Lung (tissue), 12 donors: Measurements from ENCODE around the gene FAM120B. TPM values are rescaled to one million over a fixed set of nuclear protein-coding genes. Genes with fewer than 3 reads are reported as not detected.
A peak's percentile ranks its signal among the peaks of the same experiment; 100 is the strongest.

Experiments
- ATAC-seq: fragments of 200-7000 bp; cut with Tn5 transposase; one replicate; pipeline ENCODE4 v1.9.1; 2020; ENCODE audit warnings: moderate number of reproducible peaks; ENCODE audit not compliant: insufficient read depth, low FRiP score
- DNase-seq, 3 donors: peaks; one replicate each; pipeline ENCODE4 v3.0.0-alpha.2; 2013 to 2017
- H3K27ac ChIP-seq, 2 donors: one replicate each; pipeline ENCODE4 v1.5.1; 2013; ENCODE audit warnings: mild to moderate bottlenecking in 2 of 2, moderate library complexity in 2 of 2, control low read depth in 1 of 2, inconsistent platforms in 1 of 2, low read depth in 1 of 2, low read length in 1 of 2
- H3K27me3 ChIP-seq, 3 donors: one replicate each; pipeline ENCODE4 v1.5.1; 2013; ENCODE audit warnings: low read length in 2 of 3; ENCODE audit not compliant: control insufficient read depth in 3 of 3, insufficient read depth in 3 of 3
- H3K36me3 ChIP-seq, 4 donors: one replicate each; pipeline ENCODE4 v1.5.1; 2013; ENCODE audit warnings: low read length in 4 of 4, mild to moderate bottlenecking in 1 of 4, moderate library complexity in 1 of 4; ENCODE audit not compliant: control insufficient read depth in 4 of 4, insufficient read depth in 4 of 4
- H3K4me1 ChIP-seq, 5 donors: one replicate each; pipeline ENCODE4 v1.5.1; 2013; ENCODE audit warnings: low read length in 5 of 5, mild to moderate bottlenecking in 2 of 5, moderate library complexity in 1 of 5; ENCODE audit not compliant: control insufficient read depth in 5 of 5, insufficient read depth in 5 of 5
- H3K4me3 ChIP-seq: one replicate; pipeline ENCODE4 v1.5.1; 2013; ENCODE audit warnings: mild to moderate bottlenecking, control low read depth, moderate library complexity
- H3K9ac ChIP-seq, 2 donors: one replicate each; pipeline ENCODE4 v1.5.1; 2013; ENCODE audit warnings: low read length in 2 of 2, control low read depth in 1 of 2; ENCODE audit not compliant: insufficient read depth in 1 of 2
- H3K9me3 ChIP-seq, 4 donors: one replicate each; pipeline ENCODE4 v1.5.1; 2013; ENCODE audit warnings: low read length in 3 of 4, mild to moderate bottlenecking in 1 of 4, moderate library complexity in 1 of 4; ENCODE audit not compliant: control insufficient read depth in 4 of 4, insufficient read depth in 3 of 4
- WGBS, 2 donors: extraction: QIAGEN DNeasy Blood & Tissue Kit; methylation state at CpG; one replicate each; pipeline ENCODE4 v1.1.7; 2013; 5-methylcytosine and 5-hydroxymethylcytosine counted together
- polyA plus RNA-seq, 2 donors: library from polyadenylated mRNA; stranded (reverse); fragments of 200-250 nt; gene quantifications; one replicate each; pipeline ENCODE4 v1.2.1, GENCODE V29; 2013
- total RNA-seq, 2 donors: library from RNA; depleted of rRNA in 1 of 2; stranded (reverse); fragments of >200 nt in 1 of 2; gene quantifications; one replicate each; pipeline ENCODE4 v1.2.1, GENCODE V29; 2014 to 2021
- TF ChIP-seq, protein P1 (sequence below): IDR thresholded peaks from 2 replicates; pipeline ENCODE4 v1.5.1; 2012; ENCODE audit warnings: mild to moderate bottlenecking; ENCODE audit errors: control extremely low read depth, extremely low read depth
- donor health status: control.
- donor health status: control.
- donor health status: Bipolar disorder and iron deficiency.
- donor health status: healthy.
- donor health status: DM: yes; HTN: yes; CAD: no.

FAM120B gene
- total and polyA plus RNA-seq, 4 donors: 8.5 to 35.6 (median 20.7) TPM

DNA sequence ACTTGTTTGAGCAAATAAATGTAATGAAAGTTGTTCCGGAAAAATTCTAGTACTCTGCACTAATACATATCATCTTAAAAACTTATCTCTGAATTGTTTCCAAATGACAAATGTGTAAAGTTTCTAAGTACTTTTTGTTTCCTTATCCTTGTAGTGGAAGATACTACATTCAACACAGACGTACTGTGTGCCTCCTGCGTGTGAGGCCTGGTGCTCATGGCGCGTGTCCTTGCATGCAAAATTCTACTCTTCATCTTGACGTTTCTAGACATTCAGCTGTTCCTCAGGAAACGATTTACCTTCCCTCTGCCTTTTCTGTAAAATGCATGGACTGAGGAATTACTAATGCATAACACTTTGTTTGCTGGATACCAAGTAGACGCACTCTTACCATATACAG, 27.1 kb upstream of the FAM120B start:
- DNase-seq: peak in 1 of 3 donors; percentile 4
- 88% methylated on average over 8 of the region's 8 CpGs for WGBS, 2 donors
- H3K27ac ChIP-seq: peak overlapping the region in 1 of 2 donors; percentile 17

GRCh38 chr6:170279977-170280688, 26.4 kb upstream of the FAM120B start:
- no peak overlapping the region for H3K9ac ChIP-seq
- no peak overlapping the region for H3K4me3 ChIP-seq
- peaks cover 0 to 11% (median 4%) of the 10 kb centered on the region in 4 donors for H3K36me3 ChIP-seq
- H3K27me3 ChIP-seq: peaks cover 0 to 13% (median 0%) of the 10 kb centered on the region in 3 donors
- TF ChIP-seq, protein P1, sequence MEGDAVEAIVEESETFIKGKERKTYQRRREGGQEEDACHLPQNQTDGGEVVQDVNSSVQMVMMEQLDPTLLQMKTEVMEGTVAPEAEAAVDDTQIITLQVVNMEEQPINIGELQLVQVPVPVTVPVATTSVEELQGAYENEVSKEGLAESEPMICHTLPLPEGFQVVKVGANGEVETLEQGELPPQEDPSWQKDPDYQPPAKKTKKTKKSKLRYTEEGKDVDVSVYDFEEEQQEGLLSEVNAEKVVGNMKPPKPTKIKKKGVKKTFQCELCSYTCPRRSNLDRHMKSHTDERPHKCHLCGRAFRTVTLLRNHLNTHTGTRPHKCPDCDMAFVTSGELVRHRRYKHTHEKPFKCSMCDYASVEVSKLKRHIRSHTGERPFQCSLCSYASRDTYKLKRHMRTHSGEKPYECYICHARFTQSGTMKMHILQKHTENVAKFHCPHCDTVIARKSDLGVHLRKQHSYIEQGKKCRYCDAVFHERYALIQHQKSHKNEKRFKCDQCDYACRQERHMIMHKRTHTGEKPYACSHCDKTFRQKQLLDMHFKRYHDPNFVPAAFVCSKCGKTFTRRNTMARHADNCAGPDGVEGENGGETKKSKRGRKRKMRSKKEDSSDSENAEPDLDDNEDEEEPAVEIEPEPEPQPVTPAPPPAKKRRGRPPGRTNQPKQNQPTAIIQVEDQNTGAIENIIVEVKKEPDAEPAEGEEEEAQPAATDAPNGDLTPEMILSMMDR: no peak
- ATAC-seq: peak; percentile 74
- WGBS, 2 donors: 48 to 65% methylated on average over 36 of the region's 36 CpGs
- DNase-seq: peak; percentile 43 to 83 (median 48)
- H3K9me3 ChIP-seq: no peaks in the 10 kb centered on the region
- peak overlapping the region in 1 of 2 donors; percentile 52 for H3K27ac ChIP-seq
- peaks cover 0 to 28% (median 7%) of the 10 kb centered on the region in 5 donors for H3K4me1 ChIP-seq

More for the DNA sequence above, 27.1 kb upstream of the FAM120B start:
- no peak overlapping the region for H3K4me3 ChIP-seq
- peaks cover 0 to 13% (median 0%) of the 10 kb centered on the region in 3 donors for H3K27me3 ChIP-seq
- TF ChIP-seq, protein P1: no peak
- H3K36me3 ChIP-seq: peaks cover 0 to 5% (median 4%) of the 10 kb centered on the region in 4 donors
- peaks cover 0 to 28% (median 7%) of the 10 kb centered on the region in 5 donors for H3K4me1 ChIP-seq
- H3K9me3 ChIP-seq: no peaks in the 10 kb centered on the region
- H3K9ac ChIP-seq: no peak overlapping the region
- no peak for ATAC-seq

DNA sequence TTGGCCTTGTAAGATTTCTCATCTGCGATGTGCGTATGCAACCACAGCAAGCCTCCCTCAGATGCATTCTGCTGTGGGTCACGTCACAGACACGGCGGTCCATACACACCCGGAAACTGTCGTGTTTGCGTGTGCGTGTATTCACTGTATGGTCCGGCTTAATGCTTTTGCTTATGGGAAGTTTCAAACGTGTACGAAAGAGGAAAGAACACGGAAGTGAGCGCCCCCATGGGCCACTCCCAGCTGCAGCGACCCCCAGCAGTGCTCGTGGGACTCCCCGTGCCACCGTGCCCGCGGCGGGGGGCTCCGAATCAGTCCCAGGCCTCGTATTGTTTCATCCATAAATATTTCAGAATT, 25.9 kb upstream of the FAM120B start:
- peak; percentile 19 for ATAC-seq

More for the DNA sequence above, 25.9 kb upstream of the FAM120B start:
- no peak for DNase-seq
- Histone ChIP-seq H3K27ac (peak overlapping the region in 1 of 2 donors; percentile 52), H3K27me3 (peaks cover 0 to 13% (median 0%) of the 10 kb centered on the region in 3 donors), H3K9ac (no peak overlapping the region), H3K4me3 (no peak overlapping the region), H3K36me3 (peaks cover 0 to 14% (median 4%) of the 10 kb centered on the region in 4 donors), H3K9me3 (no peaks in the 10 kb centered on the region), H3K4me1 (peaks cover 0 to 28% (median 7%) of the 10 kb centered on the region in 5 donors)
- WGBS, 2 donors: 59 to 70% methylated on average over 23 of the region's 23 CpGs
- TF ChIP-seq, protein P1: no peak
